Endothelial cell of umbilical vein (primary cell): ENCODE data around the gene NSUN4.
"Not testable (repeated sequence)": the region's sequence is repeated elsewhere in the genome, so short reads cannot be mapped to it uniquely, and the experiment has no call there.

Experiments
- EZH2 ChIP-seq: IDR thresholded peaks from 2 replicates; pipeline ENCODE4 v1.6.1; 2012; ENCODE audit warnings: borderline replicate concordance, low read depth, mild to moderate bottlenecking, moderate library complexity, low read length, inconsistent platforms; ENCODE audit not compliant: severe bottlenecking
- FOS ChIP-seq: IDR thresholded peaks from 2 replicates; pipeline ENCODE4 v1.6.1; 2011; ENCODE audit warnings: mild to moderate bottlenecking, low read length, moderate library complexity, borderline replicate concordance; ENCODE audit not compliant: insufficient read depth
- GATA2 ChIP-seq: IDR thresholded peaks from 2 replicates; pipeline ENCODE4 v1.7.0; 2011; ENCODE audit warnings: low read depth, mild to moderate bottlenecking, moderate library complexity, mixed read lengths, low read length; ENCODE audit not compliant: insufficient read length, insufficient read depth
- JUN ChIP-seq: IDR thresholded peaks from 2 replicates; pipeline ENCODE4 v1.6.1; 2011; ENCODE audit warnings: borderline replicate concordance, low read depth; ENCODE audit not compliant: insufficient read length, insufficient read depth
- MYC ChIP-seq: IDR thresholded peaks from one replicate; pipeline ENCODE4 v1.6.1; 2011; ENCODE audit warnings: mild to moderate bottlenecking, low read depth, low read length
- POLR2A ChIP-seq: IDR thresholded peaks from 2 replicates; pipeline ENCODE4 v1.6.1; 2012; ENCODE audit warnings: low read depth, mild to moderate bottlenecking, control low read depth, low read length
- POLR2AphosphoS5 ChIP-seq: IDR thresholded peaks from 2 replicates; pipeline ENCODE4 v1.6.1; 2012; ENCODE audit warnings: low read depth, mild to moderate bottlenecking, control low read depth, low read length, moderate library complexity; ENCODE audit not compliant: insufficient read depth
- TF ChIP-seq, protein P1 (sequence below), 2 donors: IDR thresholded peaks; 1 replicate in 1 of 2; 2 replicates in 1 of 2; pipeline ENCODE4 v1.5.1; 2011; ENCODE audit warnings: low read length in 2 of 2, mild to moderate bottlenecking in 2 of 2, moderate library complexity in 2 of 2, control low read depth in 1 of 2, inconsistent platforms in 1 of 2, low read depth in 1 of 2; ENCODE audit not compliant: insufficient read depth in 1 of 2; ENCODE audit errors: extremely low read depth in 1 of 2
- TF ChIP-seq, protein P2 (sequence below): IDR thresholded peaks from 2 replicates; pipeline ENCODE4 v1.6.1; 2011; ENCODE audit not compliant: insufficient read depth, insufficient read length

DNA sequence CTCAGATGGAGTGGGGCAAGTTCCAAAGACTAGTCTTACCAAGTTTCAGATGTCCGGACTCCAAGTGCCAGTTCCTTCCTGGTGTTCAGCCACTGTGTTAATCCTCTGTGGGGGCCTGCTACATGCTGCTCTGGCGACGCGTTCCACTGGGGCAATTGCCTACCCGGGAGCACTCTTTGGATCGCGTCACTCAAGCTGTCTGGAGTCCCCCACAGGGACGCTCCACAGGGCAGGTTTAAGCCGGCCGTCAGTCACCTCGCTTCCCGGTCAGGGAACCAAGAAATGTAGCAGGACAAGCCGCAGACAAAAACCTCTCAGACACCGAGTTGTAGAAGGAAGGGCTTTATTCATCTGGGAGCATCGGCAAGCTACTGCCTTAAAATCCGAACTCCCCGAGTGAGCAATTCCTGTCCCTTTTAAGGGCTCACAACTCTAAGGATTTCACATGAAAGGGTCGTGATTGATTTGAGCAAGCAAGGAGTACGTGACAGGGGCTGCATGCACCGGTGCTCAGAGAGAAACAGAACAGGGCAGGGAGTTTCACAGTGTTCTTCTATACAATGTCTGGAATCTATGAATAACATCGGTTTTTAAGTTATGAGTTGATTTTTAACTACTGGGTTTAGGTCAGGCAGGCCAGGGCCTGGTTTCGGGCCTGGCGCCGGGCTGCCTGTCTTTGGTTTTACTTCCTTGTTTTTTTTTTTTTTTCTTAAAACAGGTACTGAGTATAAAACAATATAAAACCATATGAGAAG lies 8.6 kb upstream of the NSUN4 start:
- TF ChIP-seq, protein P1, sequence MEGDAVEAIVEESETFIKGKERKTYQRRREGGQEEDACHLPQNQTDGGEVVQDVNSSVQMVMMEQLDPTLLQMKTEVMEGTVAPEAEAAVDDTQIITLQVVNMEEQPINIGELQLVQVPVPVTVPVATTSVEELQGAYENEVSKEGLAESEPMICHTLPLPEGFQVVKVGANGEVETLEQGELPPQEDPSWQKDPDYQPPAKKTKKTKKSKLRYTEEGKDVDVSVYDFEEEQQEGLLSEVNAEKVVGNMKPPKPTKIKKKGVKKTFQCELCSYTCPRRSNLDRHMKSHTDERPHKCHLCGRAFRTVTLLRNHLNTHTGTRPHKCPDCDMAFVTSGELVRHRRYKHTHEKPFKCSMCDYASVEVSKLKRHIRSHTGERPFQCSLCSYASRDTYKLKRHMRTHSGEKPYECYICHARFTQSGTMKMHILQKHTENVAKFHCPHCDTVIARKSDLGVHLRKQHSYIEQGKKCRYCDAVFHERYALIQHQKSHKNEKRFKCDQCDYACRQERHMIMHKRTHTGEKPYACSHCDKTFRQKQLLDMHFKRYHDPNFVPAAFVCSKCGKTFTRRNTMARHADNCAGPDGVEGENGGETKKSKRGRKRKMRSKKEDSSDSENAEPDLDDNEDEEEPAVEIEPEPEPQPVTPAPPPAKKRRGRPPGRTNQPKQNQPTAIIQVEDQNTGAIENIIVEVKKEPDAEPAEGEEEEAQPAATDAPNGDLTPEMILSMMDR (IDR thresholded peaks at IDR 0.05; ENCODE audit: extremely low read depth in 1 of 2, insufficient read depth in 1 of 2, low read depth in 1 of 2, low read length in 2 of 2): not testable (repeated sequence)
- TF ChIP-seq MYC, POLR2A, FOS, POLR2AphosphoS5, EZH2, JUN, GATA2: not testable (repeated sequence)
- TF ChIP-seq, protein P2, sequence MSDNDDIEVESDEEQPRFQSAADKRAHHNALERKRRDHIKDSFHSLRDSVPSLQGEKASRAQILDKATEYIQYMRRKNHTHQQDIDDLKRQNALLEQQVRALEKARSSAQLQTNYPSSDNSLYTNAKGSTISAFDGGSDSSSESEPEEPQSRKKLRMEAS: not testable (repeated sequence)
